Endothelial cell of umbilical vein (primary cell): Measurements from ENCODE around the gene DENND1A. TPM values are rescaled to one million over a fixed set of nuclear protein-coding genes. Genes with fewer than 3 reads are reported as not detected.

ENCODE experiments used
- BruUV-seq: library from RNA; stranded (reverse); fragments of 400-500 nt; replicated peaks from 2 replicates; lab custom pipeline; 2021; lab: Mats Ljungman, UMichigan
- CTCF ChIA-PET: fragments of 300-600, 350-600 bp; sonication (Branson Sonifier 250); formaldehyde crosslinking; loops from one replicate; lab custom pipeline; 2021; ENCODE audit warnings: antibody characterized with exemption, inconsistent platforms; lab: Charles Lee
- POLR2A ChIA-PET: fragments of 300-600, 350-600 bp; sonication (Branson Sonifier 250); formaldehyde crosslinking; loops from one replicate; lab custom pipeline; 2021; ENCODE audit warnings: antibody characterized with exemption, inconsistent platforms; lab: Charles Lee
- DNase-seq: peaks from one replicate; pipeline ENCODE4 v3.0.0-alpha.2; 2011; ENCODE audit warnings: low read depth, low spot score
- FAIRE-seq: peaks from 2 replicates; lab custom pipeline; 2011; peaks lifted over from hg19 to GRCh38; lab: Jason Lieb, UNC
- H2AFZ ChIP-seq: 2 replicates; pipeline ENCODE4 v1.6.0; 2012; ENCODE audit warnings: low read depth, low read length, control low read depth, inconsistent platforms
- H3K27ac ChIP-seq: 2 replicates; pipeline ENCODE4 v1.5.1; 2011; ENCODE audit warnings: low read depth, mild to moderate bottlenecking, control low read depth, low read length, moderate library complexity; ENCODE audit not compliant: insufficient read depth
- H3K27me3 ChIP-seq, 2 experiments: 2 replicates each; pipeline versions ENCODE4 v1.6.0 to v1.6.1; 2011; ENCODE audit warnings: low read length in 2 of 2, mixed read lengths in 1 of 2; ENCODE audit not compliant: control insufficient read depth in 2 of 2, insufficient read depth in 2 of 2
- H3K36me3 ChIP-seq, 2 experiments: 2 replicates in 1 of 2; 3 replicates in 1 of 2; pipeline ENCODE4 v1.5.1; 2011; ENCODE audit warnings: low read length in 2 of 2, mild to moderate bottlenecking in 1 of 2, moderate library complexity in 1 of 2; ENCODE audit not compliant: control insufficient read depth in 2 of 2, insufficient read depth in 2 of 2; ENCODE audit errors: extremely low read depth in 1 of 2
- H3K4me1 ChIP-seq: 3 replicates; pipeline ENCODE4 v1.5.1; 2011; ENCODE audit warnings: mild to moderate bottlenecking, low read length; ENCODE audit not compliant: control insufficient read depth, insufficient read depth; ENCODE audit errors: extremely low read depth
- H3K4me2 ChIP-seq: 2 replicates; pipeline ENCODE4 v1.6.1; 2011; ENCODE audit warnings: low read length, control low read depth, mixed read lengths; ENCODE audit not compliant: insufficient read depth
- H3K4me3 ChIP-seq, 3 experiments: fragments of 200-600 bp in 1 of 3; sonication (generic), shearing (Covaris generic) in 1 of 3; replicated peaks in 1 of 3; 2 replicates each; pipeline ENCODE4 v1.5.1; 2011 to 2016; ENCODE audit warnings: control low read depth in 3 of 3, low read length in 3 of 3, mild to moderate bottlenecking in 2 of 3, inconsistent platforms in 1 of 3, low read depth in 1 of 3, moderate library complexity in 1 of 3; ENCODE audit not compliant: insufficient read depth in 1 of 3
- H3K79me2 ChIP-seq: 2 replicates; pipeline ENCODE4 v1.6.0; 2012; ENCODE audit warnings: low read length, inconsistent platforms; ENCODE audit not compliant: control insufficient read depth, insufficient read depth
- H3K9ac ChIP-seq: replicated peaks from 2 replicates; pipeline ENCODE3; 2011; ENCODE audit warnings: low read length, control low read depth; ENCODE audit not compliant: insufficient read depth; ENCODE audit errors: extremely low read depth
- H3K9me1 ChIP-seq: replicated peaks from 3 replicates; pipeline ENCODE4 v1.6.0; 2011; ENCODE audit warnings: mild to moderate bottlenecking, low read length; ENCODE audit not compliant: control insufficient read depth, insufficient read depth; ENCODE audit errors: extremely low read depth
- H3K9me3 ChIP-seq: replicated peaks from 2 replicates; pipeline ENCODE4 v1.5.1; 2012; ENCODE audit warnings: low read length, inconsistent platforms; ENCODE audit not compliant: control insufficient read depth, insufficient read depth
- H4K20me1 ChIP-seq: replicated peaks from 2 replicates; pipeline ENCODE3; 2011; ENCODE audit warnings: mild to moderate bottlenecking, low read length; ENCODE audit not compliant: control insufficient read depth, insufficient read depth; ENCODE audit errors: extremely low read depth
- EZH2 ChIP-seq: IDR thresholded peaks from 2 replicates; pipeline ENCODE4 v1.6.1; 2012; ENCODE audit warnings: borderline replicate concordance, low read depth, mild to moderate bottlenecking, moderate library complexity, low read length, inconsistent platforms; ENCODE audit not compliant: severe bottlenecking
- FOS ChIP-seq: IDR thresholded peaks from 2 replicates; pipeline ENCODE4 v1.6.1; 2011; ENCODE audit warnings: mild to moderate bottlenecking, low read length, moderate library complexity, borderline replicate concordance; ENCODE audit not compliant: insufficient read depth
- GATA2 ChIP-seq: IDR thresholded peaks from 2 replicates; pipeline ENCODE4 v1.7.0; 2011; ENCODE audit warnings: low read depth, mild to moderate bottlenecking, moderate library complexity, mixed read lengths, low read length; ENCODE audit not compliant: insufficient read length, insufficient read depth
- JUN ChIP-seq: IDR thresholded peaks from 2 replicates; pipeline ENCODE4 v1.6.1; 2011; ENCODE audit warnings: borderline replicate concordance, low read depth; ENCODE audit not compliant: insufficient read length, insufficient read depth
- MYC ChIP-seq: IDR thresholded peaks from one replicate; pipeline ENCODE4 v1.6.1; 2011; ENCODE audit warnings: mild to moderate bottlenecking, low read depth, low read length
- POLR2A ChIP-seq: IDR thresholded peaks from 2 replicates; pipeline ENCODE4 v1.6.1; 2012; ENCODE audit warnings: low read depth, mild to moderate bottlenecking, control low read depth, low read length
- POLR2AphosphoS5 ChIP-seq: IDR thresholded peaks from 2 replicates; pipeline ENCODE4 v1.6.1; 2012; ENCODE audit warnings: low read depth, mild to moderate bottlenecking, control low read depth, low read length, moderate library complexity; ENCODE audit not compliant: insufficient read depth
- dilution Hi-C: fragments of 300-500 bp; cut with MboI; formaldehyde crosslinking; loops from one replicate; pipeline ENCODE4 v1.15.0; 2019; ENCODE audit warnings: low sequenced_read_pairs; ENCODE audit not compliant: extremely low pct_ligation_motif_present
- intact Hi-C: fragments of 100-400 bp; cut with micrococcal nuclease; formaldehyde crosslinking; loops from one replicate; pipeline ENCODE4 v1.10.0; 2022
- polyA plus RNA-seq, 4 experiments: library from polyadenylated mRNA; depleted of rRNA in 3 of 4; stranded (reverse) in 3 of 4; unstranded in 1 of 4; fragments of >200 nt; gene quantifications; 2 replicates each; pipeline versions ENCODE4 v1.2.1 to v1.2.3, GENCODE V29; 2011 to 2012; ENCODE audit warnings: missing spikeins in 1 of 4
- total RNA-seq: library from RNA; stranded (reverse); gene quantifications from 2 replicates; pipeline ENCODE4 v1.2.3, GENCODE V29; 2021
- TF ChIP-seq, protein P1 (sequence below): IDR thresholded peaks from 2 replicates; pipeline ENCODE4 v1.6.1; 2011; ENCODE audit not compliant: insufficient read depth, insufficient read length
- TF ChIP-seq, protein P2 (sequence below), 2 donors: IDR thresholded peaks; 1 replicate in 1 of 2; 2 replicates in 1 of 2; pipeline ENCODE4 v1.5.1; 2011; ENCODE audit warnings: low read length in 2 of 2, mild to moderate bottlenecking in 2 of 2, moderate library complexity in 2 of 2, control low read depth in 1 of 2, inconsistent platforms in 1 of 2, low read depth in 1 of 2; ENCODE audit not compliant: insufficient read depth in 1 of 2; ENCODE audit errors: extremely low read depth in 1 of 2

DENND1A gene
- total and polyA plus RNA-seq, 2 donors (not counting 3 experiments of a cell fraction or from before 2014, with no cell fraction given): 18.5 to 24.5 TPM

GRCh38 chr9:123343443-123344191 lies 586.3 kb downstream of the DENND1A start:
- intact Hi-C loops (no loop called here), dilution Hi-C loops (no loop called here)
- Histone ChIP-seq H3K9me3 (no peaks in the 10 kb centered on the region), H3K79me2 (no peaks in the 10 kb centered on the region), H2AFZ (no peak overlapping the region), H3K4me3 (no peak overlapping the region), H3K27me3 (no peaks in the 10 kb centered on the region), H3K36me3 (no peaks in the 10 kb centered on the region), H4K20me1 (no peaks in the 10 kb centered on the region), H3K27ac (no peak overlapping the region), H3K9ac (no peak overlapping the region), H3K4me2 (no peak overlapping the region), H3K4me1 (no peaks in the 10 kb centered on the region), H3K9me1 (no peaks in the 10 kb centered on the region)
- CTCF ChIA-PET: interaction anchor here (0.6 to 1.0 kb wide), 3 partner anchors 8 to 262 kb away, joined by 3 to 5 read pairs (median 3); no protein-coding TSS in a partner anchor
- no TSS peak for BruUV-seq
- POLR2A ChIA-PET: no interaction called here
- TF ChIP-seq, protein P1, sequence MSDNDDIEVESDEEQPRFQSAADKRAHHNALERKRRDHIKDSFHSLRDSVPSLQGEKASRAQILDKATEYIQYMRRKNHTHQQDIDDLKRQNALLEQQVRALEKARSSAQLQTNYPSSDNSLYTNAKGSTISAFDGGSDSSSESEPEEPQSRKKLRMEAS: no peak
- TF ChIP-seq, protein P2, sequence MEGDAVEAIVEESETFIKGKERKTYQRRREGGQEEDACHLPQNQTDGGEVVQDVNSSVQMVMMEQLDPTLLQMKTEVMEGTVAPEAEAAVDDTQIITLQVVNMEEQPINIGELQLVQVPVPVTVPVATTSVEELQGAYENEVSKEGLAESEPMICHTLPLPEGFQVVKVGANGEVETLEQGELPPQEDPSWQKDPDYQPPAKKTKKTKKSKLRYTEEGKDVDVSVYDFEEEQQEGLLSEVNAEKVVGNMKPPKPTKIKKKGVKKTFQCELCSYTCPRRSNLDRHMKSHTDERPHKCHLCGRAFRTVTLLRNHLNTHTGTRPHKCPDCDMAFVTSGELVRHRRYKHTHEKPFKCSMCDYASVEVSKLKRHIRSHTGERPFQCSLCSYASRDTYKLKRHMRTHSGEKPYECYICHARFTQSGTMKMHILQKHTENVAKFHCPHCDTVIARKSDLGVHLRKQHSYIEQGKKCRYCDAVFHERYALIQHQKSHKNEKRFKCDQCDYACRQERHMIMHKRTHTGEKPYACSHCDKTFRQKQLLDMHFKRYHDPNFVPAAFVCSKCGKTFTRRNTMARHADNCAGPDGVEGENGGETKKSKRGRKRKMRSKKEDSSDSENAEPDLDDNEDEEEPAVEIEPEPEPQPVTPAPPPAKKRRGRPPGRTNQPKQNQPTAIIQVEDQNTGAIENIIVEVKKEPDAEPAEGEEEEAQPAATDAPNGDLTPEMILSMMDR (IDR thresholded peaks at IDR 0.05; ENCODE audit: extremely low read depth in 1 of 2, insufficient read depth in 1 of 2, low read depth in 1 of 2, low read length in 2 of 2): no peak
- TF ChIP-seq POLR2A (no peak), JUN (no peak), GATA2 (no peak), POLR2AphosphoS5 (no peak), EZH2 (no peak), FOS (no peak), MYC (no peak)
- no peak for DNase-seq
- no peak for FAIRE-seq
